ENCODE measurements around the gene SLC39A11.

GRCh38 chr17:72991651-72992050 lies 100.8 kb downstream of the SLC39A11 start:
- TF ChIP-seq EZH2phosphoT487 (IDR thresholded peaks at IDR 0.05; ENCODE audit: insufficient read depth, low read depth) = no peak
- TF ChIP-seq EZH2 (IDR thresholded peaks at IDR 0.05; ENCODE audit: insufficient read depth, poor library complexity, severe bottlenecking) = no peak

Data from GM23248 (cell line).